ENCODE data around the gene OR12D1.
"Not testable (repeated sequence)": the region's sequence is repeated elsewhere in the genome, so short reads cannot be mapped to it uniquely, and the experiment has no call there.

DNA sequence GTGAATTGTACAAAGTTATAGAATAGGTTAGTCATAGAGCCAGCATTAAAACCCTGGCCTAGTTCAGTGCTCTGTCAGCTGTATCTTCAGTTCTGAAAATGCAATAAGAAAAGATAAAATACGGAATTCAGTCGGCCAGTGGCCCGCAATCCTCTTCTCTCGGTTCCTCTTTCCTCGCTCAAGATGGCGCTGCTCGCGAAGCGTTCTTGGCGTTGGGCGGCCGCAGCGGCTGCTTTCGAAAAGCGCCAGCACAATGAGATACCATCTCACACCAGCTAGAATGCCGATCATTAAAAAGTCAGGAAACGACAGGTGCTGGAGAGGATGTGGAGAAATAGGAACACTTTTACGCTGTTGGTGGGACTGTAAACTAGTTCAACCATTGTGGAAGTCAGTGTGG is 22.0 kb downstream of the OR12D1 start:
- not testable (repeated sequence) for TF ChIP-seq BRCA1 (IDR thresholded peaks at IDR 0.05); BRCA1 (CRISPR knock-in tag; IDR thresholded peaks at IDR 0.05); FUS (optimal IDR thresholded peaks at IDR 0.05; ENCODE audit: low read depth, low read length)
- TF ChIP-seq, protein P1, sequence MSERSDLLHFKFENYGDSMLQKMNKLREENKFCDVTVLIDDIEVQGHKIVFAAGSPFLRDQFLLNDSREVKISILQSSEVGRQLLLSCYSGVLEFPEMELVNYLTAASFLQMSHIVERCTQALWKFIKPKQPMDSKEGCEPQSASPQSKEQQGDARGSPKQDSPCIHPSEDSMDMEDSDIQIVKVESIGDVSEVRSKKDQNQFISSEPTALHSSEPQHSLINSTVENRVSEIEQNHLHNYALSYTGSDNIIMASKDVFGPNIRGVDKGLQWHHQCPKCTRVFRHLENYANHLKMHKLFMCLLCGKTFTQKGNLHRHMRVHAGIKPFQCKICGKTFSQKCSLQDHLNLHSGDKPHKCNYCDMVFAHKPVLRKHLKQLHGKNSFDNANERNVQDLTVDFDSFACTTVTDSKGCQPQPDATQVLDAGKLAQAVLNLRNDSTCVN (CRISPR knock-in tag; IDR thresholded peaks at IDR 0.05) = not testable (repeated sequence)
